Stimulated activated CD4-positive, alpha-beta T cell treated with anti-CD3 and anti-CD28 coated beads, Interleukin-2, amount 100 ng/mL, for 4 hours (primary cell): ENCODE measurements around the gene AOAH.
A peak's percentile ranks its signal among the peaks of the same experiment; 100 is the strongest.

ENCODE experiments used
- DNase-seq: peaks from one replicate; pipeline ENCODE4 v3.0.0-alpha.2; 2020; ENCODE audit warnings: low read depth

AOAH gene

DNA sequence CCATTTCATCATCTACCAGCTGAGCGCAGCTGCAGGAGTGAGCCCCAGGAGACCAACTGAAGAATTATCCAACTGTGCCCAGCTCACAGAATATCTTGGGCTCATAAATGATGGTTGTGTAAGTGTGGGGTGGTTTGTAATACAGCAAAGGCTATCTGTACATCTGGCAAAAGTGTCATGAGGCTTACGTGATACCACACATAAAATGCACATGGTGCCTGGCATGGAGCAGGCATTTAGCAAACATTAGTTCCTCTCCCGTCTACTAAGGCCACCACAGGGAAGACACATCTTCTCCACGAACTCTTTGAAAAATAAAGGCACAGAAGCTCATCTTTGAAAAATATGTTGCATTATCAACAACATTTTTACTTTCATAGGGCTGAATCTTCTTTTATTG, 32.3 kb downstream of the AOAH start:
- DNase-seq, result no peak

DNA sequence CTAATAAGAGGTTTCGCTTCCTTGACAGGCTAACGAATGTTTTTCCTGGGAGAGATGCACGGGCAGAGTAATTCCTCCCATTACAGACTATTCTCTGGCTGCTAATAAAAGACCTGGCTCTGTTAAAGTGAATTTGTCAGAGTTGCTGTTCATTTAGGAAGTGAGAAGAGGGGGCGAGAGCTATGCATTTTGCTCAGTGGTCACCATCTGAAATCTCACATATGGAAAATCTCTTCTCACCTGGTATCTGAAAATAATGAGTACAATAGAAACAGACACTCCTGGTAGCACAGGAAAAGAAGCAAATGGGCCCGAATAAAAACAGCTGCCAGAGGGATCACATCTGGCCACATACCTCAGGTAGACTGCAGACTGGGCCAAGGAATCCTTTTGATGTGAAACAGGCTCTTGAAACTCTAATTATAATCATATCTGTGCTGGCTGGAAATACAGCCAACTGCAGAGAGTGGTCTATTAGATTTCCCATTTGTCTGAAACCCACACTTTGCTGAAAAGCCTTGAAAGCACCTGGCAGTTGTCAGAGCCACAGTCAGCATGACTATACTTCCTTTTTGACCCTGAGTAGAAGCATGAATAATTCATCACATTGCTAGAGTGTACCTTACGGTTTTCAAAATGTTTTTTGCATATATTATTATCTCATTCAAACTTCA, 33.6 kb downstream of the AOAH start:
- DNase-seq, result no peak

DNA sequence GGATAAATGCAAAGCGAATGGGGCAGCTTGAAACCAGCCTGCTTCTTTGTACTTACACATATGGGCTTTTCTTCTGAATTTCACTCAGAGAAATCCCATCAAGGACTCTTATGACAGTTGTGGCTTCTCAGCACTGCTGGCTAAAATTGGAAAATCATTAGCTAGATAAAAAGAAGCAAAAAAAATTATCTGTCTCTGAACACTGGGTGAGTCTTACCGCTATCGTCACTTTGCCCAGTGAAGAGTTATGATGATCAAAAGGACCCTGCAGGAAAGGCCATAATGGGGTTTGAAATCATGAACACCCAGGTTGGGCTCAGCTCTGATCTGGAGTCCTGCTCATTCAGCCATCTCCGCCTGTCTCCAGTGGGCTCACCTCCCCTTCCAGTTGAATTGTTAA, 34.3 kb downstream of the AOAH start:
- no peak for DNase-seq

DNA sequence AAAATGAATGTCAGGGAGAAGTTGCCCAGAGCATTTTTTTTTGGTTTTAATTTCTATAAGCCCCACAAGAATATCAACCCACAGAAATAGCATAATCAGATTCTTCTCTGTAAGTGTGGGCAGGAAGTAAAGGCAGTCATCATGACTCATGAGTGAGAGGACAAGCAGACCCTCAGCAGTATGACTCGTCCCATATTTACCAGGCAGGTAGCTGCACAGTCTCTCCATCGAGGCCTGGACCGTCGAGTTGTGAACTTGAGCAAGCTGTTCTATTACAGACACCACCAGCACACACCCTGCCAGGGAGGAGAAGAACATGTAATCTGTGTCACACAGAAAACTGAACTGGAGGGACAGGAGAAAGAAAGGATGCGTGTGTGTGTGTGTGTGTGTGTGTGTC, 37.8 kb downstream of the AOAH start:
- DNase-seq, result peak; percentile 24

DNA sequence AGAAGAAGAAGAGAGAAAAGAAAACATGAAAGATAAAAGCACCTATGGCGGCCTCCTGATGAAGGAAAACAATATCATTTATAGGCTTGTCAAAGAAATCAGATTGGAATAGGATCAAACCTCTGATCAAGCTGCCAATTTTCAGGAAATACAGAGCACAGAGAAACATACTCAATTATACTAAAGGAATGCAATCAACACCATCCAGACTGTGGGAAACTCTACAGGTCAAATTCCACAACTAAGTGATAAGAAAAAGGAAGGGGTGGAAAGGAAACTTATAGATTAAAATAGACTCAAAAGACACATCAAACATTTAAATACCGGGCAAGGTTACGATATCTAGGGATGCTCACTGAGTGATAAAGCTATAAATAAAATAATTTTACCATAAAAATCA, 39.3 kb downstream of the AOAH start:
- DNase-seq, result no peak

DNA sequence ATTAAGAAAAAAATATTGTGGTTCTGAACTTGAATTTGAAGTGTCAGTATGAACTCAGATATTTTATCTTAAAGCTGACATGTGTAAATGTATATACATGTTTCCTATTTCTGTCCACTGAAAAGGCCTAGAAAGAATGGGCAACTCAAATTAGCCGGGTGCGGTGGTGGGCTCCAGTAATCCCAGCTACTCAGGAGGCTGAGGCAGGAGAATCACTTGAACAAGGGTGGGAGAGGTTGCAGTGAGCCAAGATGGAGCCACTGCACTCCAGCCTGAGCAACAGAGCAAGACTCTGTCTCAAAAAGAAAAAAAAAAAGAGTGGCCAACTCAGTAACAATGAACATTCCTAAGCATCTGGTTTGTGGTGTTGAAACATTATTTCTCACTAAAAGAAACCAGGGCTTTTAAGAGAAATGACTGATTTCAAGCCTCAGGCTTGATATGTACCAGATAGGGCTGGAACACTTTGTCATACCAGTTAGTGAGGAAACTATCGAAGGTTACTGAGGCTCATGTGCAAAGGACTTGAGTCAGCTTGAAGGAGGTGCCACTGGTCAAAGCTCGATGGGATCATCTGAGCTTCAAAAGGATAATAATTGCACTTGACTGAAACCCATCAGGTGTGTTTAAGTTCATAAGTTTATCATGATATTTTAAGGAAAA, 40.5 kb downstream of the AOAH start:
- DNase-seq, result no peak

DNA sequence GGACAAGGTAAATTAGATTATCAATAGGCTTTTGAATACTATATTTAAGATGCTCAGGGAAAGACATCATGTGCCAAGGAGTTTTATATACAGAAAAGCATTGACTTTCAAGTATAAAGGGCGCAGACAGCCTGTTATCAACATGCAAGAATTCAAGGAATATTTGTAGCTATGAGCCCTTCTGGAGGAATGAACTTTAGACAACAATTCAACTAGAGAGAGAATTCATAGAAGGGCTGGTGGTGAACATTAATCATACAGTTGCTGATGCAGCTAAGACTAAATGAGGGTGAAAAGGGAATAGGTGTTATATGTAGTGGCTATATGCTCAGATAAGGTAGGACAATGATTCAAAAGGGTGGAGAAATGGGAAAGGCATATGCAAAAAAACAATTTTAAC, 41.2 kb downstream of the AOAH start:
- no peak for DNase-seq

DNA sequence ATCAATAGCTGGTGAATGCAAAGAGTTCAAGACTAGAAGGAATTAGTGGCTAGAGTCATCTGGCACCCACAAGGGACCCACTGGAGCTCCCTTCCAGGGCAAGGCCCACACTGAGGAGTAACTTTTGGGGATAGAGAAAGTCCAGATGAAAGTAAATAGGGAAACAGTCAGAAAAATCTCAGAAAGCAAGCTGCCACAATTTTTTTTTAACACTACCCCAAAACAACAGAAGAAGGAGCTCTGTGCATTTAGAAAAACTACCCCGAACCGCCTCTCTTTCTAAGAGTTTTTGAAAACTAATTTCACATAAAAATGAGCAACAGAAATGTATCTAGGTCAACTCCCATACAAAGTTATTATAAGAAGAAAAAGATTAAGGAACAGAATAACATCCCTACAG, 42.2 kb downstream of the AOAH start:
- DNase-seq, result no peak

DNA sequence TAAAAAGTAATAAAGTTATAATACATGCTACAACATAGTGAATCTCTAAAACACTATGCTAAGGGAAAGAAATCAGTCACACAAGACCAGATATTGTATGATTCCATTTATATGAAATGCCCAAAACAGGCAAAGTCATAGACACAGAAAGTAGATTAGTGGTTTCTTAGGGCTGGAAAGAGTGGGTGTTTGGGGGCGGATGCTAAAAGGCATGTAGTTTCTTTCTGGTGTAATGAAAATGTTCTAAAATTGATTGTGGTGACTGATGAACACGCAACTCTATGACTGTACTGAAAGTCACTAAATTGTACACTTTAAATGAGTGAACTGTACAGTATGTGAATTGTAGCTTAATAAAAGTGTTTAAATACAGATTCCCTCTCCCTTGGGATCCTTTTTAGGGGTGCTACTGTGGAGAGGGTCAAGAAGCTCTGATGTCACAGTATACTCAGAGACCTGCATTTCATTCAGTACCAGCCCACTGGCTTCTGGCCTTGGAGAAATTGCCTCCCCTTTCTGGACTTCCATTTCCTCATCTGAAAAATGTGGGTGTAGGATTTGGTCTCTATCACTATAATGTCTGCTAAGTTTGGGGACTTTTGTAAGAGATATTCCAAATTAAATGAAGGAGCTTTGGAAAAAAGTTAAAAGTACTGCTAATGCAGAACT, 46.4 kb downstream of the AOAH start:
- DNase-seq, result peak; percentile 66

DNA sequence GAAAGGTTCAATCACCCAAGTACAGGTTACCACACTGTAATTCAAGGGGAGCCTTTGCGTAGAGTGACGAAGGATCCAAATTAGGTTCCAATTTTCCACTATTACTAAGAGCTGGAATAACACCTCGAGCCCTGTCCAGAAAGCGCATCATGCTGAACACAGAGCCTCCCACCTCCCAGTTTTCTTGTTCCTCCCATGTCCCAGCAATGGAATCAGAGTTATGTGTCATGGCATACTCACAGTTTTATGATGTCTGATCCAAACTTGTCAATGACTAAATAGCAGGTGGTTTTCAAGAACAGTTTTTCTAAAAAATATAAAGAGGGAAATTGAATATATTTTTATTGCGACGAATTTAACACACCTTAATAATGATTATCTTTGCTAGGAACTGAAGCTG, 50.6 kb downstream of the AOAH start:
- DNase-seq, result no peak

DNA sequence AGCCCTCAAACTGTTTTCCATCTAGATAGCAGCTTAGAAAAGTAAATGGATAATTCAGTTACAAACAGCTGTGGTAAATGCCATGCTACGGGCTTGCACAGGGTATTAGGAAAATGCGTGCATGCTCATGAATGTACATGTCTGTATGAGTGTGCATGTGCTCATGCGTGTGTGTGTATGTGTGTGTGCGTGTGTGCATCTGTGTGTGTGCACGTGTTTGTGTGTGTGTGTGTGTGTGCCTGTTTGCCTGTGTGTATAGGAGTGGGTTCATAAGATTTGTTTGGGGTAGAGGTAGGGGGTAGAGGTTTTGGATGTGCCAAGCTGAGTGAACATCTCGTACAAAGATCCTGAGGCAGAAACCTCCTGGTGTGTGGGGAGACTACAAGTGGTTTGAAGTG, 52.9 kb downstream of the AOAH start:
- no peak for DNase-seq

DNA sequence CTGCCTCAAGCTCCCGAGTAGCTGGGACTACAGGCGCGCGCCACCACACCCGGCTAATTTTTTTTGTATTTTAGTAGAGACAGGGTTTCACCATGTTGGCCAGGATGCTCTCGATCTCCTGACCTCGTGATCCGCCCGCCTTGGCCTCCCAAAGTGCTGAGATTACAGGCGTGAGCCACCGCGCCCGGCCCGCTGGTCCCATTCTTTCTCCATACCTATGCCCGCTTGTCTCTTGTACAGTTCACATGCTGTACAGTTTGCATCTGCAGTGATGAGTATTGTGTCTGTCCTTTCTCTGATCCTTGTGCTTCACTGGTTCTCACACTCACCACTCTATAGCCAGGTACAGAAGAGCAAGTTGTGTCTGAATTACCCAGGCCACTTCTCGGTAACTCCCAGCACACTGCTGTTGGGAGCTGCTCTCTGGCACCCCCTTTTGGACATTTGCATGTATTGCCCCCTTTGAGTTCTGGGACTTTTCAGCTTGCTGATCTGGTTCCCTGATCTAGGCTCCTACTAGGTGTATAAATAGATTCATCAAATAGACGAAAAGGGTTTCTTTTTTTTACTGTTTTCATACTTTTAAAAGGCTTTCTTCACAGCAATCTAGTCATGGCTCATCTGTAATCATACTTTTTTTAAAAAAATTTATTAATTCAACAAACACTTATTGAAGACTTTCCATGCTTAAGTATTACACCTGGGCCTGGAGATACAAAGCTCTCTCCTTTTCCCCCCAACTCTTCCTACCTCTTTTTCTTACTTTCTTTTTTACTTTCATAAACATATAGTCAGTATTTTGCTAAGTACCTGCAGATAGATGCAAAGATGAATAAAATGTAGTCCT, 53.5 kb downstream of the AOAH start:
- DNase-seq, result peak; percentile 45

DNA sequence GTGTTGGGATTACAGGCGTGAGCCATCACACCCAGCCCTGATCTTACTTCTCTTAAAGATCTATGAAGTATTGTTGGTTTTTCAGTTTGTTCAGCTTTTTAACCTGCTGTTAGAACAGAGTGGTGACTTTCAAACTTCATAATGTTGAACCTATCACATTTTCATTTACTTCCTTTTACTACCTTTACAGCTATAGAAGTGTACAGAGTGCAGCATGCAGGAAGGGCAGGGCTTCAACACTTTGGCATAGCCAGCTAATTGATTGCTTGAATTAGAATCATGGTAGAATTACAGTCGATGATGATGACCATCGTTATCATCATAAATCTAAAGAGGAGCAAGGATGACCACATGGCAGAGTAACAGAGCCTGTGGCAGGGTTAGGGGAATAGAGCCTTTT, 55.5 kb downstream of the AOAH start:
- DNase-seq, result no peak

DNA sequence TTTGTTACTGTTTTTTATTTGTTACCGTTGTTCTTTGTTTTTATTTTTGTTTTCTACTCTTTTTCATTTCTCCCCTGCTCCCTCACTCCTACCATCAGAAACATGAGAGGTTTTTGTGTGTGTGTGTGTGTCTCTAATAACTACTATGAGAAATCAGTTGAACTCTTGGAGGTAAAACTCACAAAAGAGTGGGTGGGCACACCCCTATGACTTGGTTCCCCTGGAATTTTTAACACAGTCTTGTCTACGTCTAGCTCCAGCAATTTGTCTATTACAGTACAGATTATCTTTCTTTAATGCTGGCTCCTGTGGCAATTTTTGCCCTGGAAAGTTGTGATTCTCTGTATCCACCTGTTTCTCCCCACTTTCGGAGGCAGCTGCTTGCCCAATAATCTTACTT, 56.2 kb downstream of the AOAH start:
- no peak for DNase-seq

DNA sequence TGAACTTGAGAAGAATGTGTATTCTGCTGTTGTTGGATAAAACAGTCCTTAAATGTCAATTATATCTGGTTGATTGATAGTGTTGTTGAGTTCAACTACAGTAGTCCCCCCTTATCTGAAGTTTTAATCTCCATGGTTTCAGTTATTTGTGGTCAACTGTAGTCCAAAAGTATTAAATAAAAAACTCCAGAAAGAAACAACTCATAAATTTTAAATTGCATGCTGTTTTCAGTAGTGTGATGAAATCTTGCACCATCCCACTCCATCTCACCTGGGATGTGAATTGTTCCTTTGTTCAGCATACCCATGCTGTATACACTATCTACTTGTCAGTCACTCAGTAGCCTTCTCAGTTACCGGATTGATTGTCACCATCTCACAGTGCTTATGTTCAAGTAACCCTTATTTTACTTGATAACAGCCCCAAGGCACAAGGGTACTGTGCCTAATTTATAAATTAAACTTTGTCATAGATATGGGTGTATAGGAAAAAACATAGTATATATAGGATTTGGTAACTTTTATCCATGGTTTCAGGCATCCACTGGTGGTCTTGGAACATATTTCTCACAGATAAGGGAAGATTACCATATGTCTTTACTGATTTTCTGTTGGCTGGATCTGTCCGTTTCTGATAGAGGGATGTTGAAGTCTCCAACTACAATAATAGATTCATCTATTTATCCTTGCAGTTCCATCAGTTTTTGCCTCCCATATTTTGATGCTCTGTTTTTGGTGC, 57.1 kb downstream of the AOAH start:
- DNase-seq, result no peak

DNA sequence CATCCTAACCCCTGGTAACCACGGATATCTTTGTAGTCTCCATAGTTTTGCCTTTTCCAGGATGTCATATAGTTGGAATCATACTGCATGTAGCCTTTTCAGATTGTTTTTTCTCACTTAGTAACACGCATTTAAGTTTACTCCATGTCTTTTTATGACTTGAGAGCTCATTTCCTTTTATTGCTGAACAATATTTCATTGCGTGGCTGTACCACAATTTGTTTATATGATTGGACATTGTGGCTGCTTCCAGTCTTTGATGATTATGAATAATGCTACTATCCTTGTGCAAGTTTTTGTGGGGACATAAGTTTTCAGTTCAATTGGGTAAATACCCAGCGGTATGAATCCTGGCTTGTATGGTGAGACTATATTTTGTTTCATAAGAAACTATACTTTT, 60.8 kb downstream of the AOAH start:
- no peak for DNase-seq

DNA sequence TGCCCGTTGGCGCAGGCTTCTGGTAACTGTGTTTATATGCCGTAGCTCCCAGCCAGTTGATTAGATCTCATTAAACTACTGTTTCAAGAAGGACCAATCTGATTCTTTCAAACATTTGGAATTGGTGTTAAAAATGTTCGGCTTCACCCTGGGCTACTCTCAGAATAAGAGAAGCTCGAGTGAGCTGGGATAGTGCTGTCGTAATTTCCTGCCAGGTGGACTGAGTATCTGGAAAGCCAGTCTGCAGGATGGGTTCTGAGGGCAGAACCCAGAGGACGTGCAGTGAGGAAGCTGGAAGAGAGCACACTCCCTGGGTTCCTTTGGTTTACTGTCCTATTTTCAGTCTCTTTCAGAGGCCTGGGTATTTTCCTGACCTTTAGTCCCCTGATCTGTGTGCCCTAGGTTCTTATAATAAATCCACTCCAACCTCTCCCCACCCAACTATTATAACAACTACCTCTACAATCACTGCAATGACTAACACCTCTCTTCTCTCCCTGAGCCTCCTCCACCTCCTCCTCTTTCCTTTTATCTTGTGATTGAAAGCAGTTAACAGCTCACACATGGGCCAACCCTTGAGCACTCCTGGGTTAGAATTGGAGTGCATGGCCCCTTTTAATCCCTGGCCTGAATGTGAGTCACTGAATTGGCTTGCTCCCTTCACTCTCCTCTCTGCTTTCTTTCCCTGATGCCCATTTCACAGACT, 63.0 kb downstream of the AOAH start:
- DNase-seq, result no peak

DNA sequence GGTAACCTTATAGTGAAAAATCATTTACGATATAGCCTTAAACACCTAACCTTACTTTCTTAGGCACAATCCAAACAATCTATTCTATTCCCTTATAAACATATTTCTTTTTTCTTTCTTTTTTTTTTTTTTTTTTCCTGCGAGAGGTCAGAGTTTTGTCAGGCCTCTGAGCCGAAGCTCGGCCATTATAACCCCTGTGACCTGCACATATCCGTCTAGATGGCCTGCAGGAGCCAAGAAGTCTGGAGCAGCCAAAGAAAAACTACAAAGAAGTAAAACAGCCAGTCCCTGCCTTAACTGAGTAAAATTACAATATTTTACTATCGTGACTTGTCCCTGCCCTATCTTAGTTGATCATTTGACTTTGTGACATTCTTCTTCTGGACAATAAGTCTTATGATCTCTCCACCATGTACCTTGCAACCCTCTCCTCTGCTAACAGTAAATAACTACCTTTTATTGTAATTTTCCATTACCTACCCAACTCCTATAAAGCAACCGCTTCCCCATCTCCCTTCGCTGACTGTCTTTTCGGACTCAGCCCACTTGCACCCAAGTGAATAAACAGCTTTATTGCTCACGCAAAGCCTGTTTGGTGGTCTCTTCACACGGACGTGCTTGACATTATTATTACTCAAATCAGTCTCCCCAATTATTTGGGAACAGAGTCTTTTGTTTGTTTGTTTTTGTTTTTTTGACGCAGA, 64.5 kb downstream of the AOAH start:
- DNase-seq, result no peak

DNA sequence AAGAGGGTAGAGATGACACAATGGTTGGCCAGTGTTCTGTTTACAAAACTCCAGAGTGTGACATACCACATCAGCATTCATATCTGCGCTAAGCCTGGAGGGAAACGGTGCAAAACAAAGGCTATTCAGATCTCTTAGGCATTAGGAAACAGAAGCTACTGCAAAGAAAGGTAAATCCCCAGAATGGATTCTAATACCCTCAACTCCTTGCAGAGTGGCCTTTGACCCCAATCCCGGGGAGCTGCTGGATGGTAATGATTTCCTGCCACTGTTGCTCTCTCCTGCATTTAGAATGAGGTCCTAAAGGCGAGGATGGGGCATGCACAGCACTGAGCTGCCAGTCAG, 65.2 kb downstream of the AOAH start:
- no peak for DNase-seq

DNA sequence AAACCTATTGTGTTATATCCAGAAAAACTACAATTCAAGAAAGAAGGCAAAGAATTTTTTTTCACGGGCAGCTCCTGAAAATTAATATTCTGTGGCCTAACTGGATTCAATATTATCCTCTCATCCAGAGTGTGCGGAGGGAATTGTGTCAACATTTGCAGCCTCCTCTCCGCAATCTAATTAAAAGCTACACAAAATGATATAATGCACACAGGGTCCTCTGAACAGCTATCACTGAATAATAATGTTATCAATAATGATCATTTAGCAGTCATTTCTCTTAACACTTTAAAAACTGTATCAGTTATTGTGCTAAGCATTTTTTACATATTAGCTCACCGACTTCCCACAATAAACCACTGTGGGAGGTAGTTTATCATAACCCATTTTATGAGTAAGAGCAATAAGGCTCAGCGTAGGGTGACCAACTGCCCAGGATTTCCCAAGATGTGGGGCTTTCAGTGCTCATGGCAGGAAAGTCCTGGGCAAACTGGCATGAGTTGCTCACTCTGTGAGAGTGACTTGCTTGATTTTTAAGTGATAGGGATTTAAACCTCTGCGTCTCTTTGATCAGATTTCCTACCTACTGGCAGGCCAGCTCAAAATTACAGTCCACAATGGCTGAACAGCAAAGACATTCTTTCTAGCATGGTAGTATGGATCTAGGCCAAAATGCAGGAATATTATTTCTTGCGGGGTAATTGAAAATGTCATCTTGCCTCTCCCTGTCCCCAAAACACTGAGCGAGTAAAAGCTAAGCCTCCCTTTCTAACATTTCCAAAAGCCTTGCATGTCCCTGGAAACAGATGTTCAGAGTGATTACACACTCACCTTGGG, 65.7 kb downstream of the AOAH start:
- DNase-seq, result no peak
